ENCODE data around the gene PRKCH.

PRKCH gene

GRCh38 chr14:61323970-61324369 is 2.6 kb downstream of the PRKCH start:
- H3K79me2 ChIP-seq (ENCODE audit: insufficient read depth, low read length): peaks cover 83% of the 10 kb centered on the region
- H3K9ac ChIP-seq (ENCODE audit: low read depth, low read length): peak overlapping the region; percentile 94
- no peaks in the 10 kb centered on the region for H3K27me3 ChIP-seq (ENCODE audit: insufficient read depth, low read length, poor library complexity)
- peak overlapping the region; percentile 84 for H3K27ac ChIP-seq (ENCODE audit: low read length)
- no peak for TF ChIP-seq EZH2 (IDR thresholded peaks at IDR 0.05; ENCODE audit: borderline replicate concordance, low read depth, low read length, severe bottlenecking)
- TF ChIP-seq, protein P1, sequence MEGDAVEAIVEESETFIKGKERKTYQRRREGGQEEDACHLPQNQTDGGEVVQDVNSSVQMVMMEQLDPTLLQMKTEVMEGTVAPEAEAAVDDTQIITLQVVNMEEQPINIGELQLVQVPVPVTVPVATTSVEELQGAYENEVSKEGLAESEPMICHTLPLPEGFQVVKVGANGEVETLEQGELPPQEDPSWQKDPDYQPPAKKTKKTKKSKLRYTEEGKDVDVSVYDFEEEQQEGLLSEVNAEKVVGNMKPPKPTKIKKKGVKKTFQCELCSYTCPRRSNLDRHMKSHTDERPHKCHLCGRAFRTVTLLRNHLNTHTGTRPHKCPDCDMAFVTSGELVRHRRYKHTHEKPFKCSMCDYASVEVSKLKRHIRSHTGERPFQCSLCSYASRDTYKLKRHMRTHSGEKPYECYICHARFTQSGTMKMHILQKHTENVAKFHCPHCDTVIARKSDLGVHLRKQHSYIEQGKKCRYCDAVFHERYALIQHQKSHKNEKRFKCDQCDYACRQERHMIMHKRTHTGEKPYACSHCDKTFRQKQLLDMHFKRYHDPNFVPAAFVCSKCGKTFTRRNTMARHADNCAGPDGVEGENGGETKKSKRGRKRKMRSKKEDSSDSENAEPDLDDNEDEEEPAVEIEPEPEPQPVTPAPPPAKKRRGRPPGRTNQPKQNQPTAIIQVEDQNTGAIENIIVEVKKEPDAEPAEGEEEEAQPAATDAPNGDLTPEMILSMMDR (IDR thresholded peaks at IDR 0.05; ENCODE audit: borderline replicate concordance, extremely low read depth, low read length, poor library complexity, severe bottlenecking): no peak
- no peaks in the 10 kb centered on the region for H3K9me3 ChIP-seq (ENCODE audit: insufficient read depth, low read length, severe bottlenecking)
- no peak for DNase-seq
- peaks cover 31% of the 10 kb centered on the region for H3K36me3 ChIP-seq (ENCODE audit: insufficient read depth, low read length)
- peak overlapping the region; percentile 79 for H3K4me2 ChIP-seq (ENCODE audit: insufficient read depth, low read length)
- H3K4me3 ChIP-seq (ENCODE audit: low read depth in 1 of 2, low read length in 2 of 2): peak overlapping the region; percentile 67 to 77; a peak in 3 of 4 replicates
- no peak overlapping the region for H2AFZ ChIP-seq (ENCODE audit: low read depth, low read length)
- H3K4me1 ChIP-seq (ENCODE audit: insufficient read depth, low read length): peaks cover 61% of the 10 kb centered on the region
- H4K20me1 ChIP-seq (ENCODE audit: insufficient read depth, low read length): peaks cover 2% of the 10 kb centered on the region; the same call in 1 of the 2 replicates
- ATAC-seq (ENCODE audit: insufficient read depth, low read depth): no peak

- no peak overlapping the region for H2AFZ ChIP-seq (ENCODE audit: low read depth, low read length)
- H3K4me2 ChIP-seq (ENCODE audit: insufficient read depth, low read length): peak overlapping the region; percentile 79
These were observed 3.8 kb downstream of the PRKCH start for GRCh38 chr14:61325166-61325565.

DNA sequence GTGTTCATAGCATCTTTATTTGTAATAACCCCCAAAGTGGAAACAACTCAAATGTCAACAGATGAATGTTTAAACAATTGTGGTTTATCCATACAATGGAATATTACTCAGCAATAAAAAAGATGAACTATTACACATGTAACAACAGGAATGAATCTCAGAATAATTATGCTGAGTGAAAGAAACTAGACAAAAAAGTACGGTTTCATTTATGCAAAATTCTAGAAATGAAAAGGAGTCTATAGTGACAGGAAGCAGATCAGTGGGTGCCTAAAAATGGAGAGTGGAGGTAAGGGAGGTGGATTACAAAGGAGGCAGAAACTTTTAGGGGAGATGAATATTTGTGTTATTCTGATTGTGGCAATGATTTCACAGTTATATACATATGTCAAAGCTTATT is 4.8 kb downstream of the PRKCH start:
- Histone ChIP-seq H3K4me3 (ENCODE audit: low read depth in 1 of 2, low read length in 2 of 2) (peak overlapping the region in 1 of 2 experiments; percentile 37; a peak in 1 of 4 replicates), H3K9me3 (ENCODE audit: insufficient read depth, low read length, severe bottlenecking) (no peaks in the 10 kb centered on the region), H3K27me3 (ENCODE audit: insufficient read depth, low read length, poor library complexity) (no peaks in the 10 kb centered on the region), H3K4me2 (ENCODE audit: insufficient read depth, low read length) (peak overlapping the region; percentile 51; the same call in 1 of the 2 replicates), H3K36me3 (ENCODE audit: insufficient read depth, low read length) (peaks cover 44% of the 10 kb centered on the region), H3K4me1 (ENCODE audit: insufficient read depth, low read length) (peaks cover 70% of the 10 kb centered on the region), H2AFZ (ENCODE audit: low read depth, low read length) (no peak overlapping the region), H3K9ac (ENCODE audit: low read depth, low read length) (no peak overlapping the region), H4K20me1 (ENCODE audit: insufficient read depth, low read length) (peaks cover 6% of the 10 kb centered on the region; the same call in 1 of the 2 replicates), H3K27ac (ENCODE audit: low read length) (no peak overlapping the region), H3K79me2 (ENCODE audit: insufficient read depth, low read length) (peaks cover 98% of the 10 kb centered on the region)
- no peak for DNase-seq
- no peak for ATAC-seq (ENCODE audit: insufficient read depth, low read depth)
- TF ChIP-seq, protein P1 (IDR thresholded peaks at IDR 0.05; ENCODE audit: borderline replicate concordance, extremely low read depth, low read length, poor library complexity, severe bottlenecking): no peak
- TF ChIP-seq EZH2 (IDR thresholded peaks at IDR 0.05; ENCODE audit: borderline replicate concordance, low read depth, low read length, severe bottlenecking): no peak

More at GRCh38 chr14:61325166-61325565, 3.8 kb downstream of the PRKCH start:
- Histone ChIP-seq H3K9ac (ENCODE audit: low read depth, low read length) (no peak overlapping the region), H3K9me3 (ENCODE audit: insufficient read depth, low read length, severe bottlenecking) (no peaks in the 10 kb centered on the region), H3K36me3 (ENCODE audit: insufficient read depth, low read length) (peaks cover 39% of the 10 kb centered on the region), H3K27ac (ENCODE audit: low read length) (peak overlapping the region; percentile 45), H3K79me2 (ENCODE audit: insufficient read depth, low read length) (peaks cover 95% of the 10 kb centered on the region), H3K4me1 (ENCODE audit: insufficient read depth, low read length) (peaks cover 70% of the 10 kb centered on the region), H3K4me3 (ENCODE audit: low read depth in 1 of 2, low read length in 2 of 2) (peak overlapping the region in 1 of 2 experiments; percentile 67; a peak in 2 of 4 replicates), H3K27me3 (ENCODE audit: insufficient read depth, low read length, poor library complexity) (no peaks in the 10 kb centered on the region), H4K20me1 (ENCODE audit: insufficient read depth, low read length) (peaks cover 6% of the 10 kb centered on the region; the same call in 1 of the 2 replicates)
- no peak for ATAC-seq (ENCODE audit: insufficient read depth, low read depth)
- no peak for DNase-seq
- TF ChIP-seq EZH2 (IDR thresholded peaks at IDR 0.05; ENCODE audit: borderline replicate concordance, low read depth, low read length, severe bottlenecking): no peak
- TF ChIP-seq, protein P1 (IDR thresholded peaks at IDR 0.05; ENCODE audit: borderline replicate concordance, extremely low read depth, low read length, poor library complexity, severe bottlenecking): no peak
